DOHH2 (cell line): ENCODE measurements around the gene FRY.

Source experiments
- H3F3A ChIP-seq: fragments of 200-600 bp; sonication (generic), shearing (Covaris generic); 2 replicates; pipeline ENCODE4 v1.6.0; 2016; ENCODE audit warnings: antibody characterized with exemption, mild to moderate bottlenecking; ENCODE audit not compliant: control insufficient read depth, insufficient read depth
- H3K27ac ChIP-seq: fragments of 200-600 bp; sonication (generic); 2 replicates; pipeline ENCODE4 v1.5.1; 2014; ENCODE audit warnings: low read depth, mild to moderate bottlenecking, low read length, moderate library complexity
- H3K27me3 ChIP-seq: fragments of 200-600 bp; sonication (generic); 2 replicates; pipeline ENCODE4 v1.6.1; 2014; ENCODE audit warnings: mild to moderate bottlenecking, low read length, mixed read lengths; ENCODE audit not compliant: control insufficient read depth
- H3K36me3 ChIP-seq: fragments of 200-600 bp; sonication (generic); 2 replicates; pipeline ENCODE4 v1.6.1; 2014; ENCODE audit warnings: mild to moderate bottlenecking, low read length, moderate library complexity, mixed read lengths; ENCODE audit not compliant: control insufficient read depth
- H3K4me1 ChIP-seq: fragments of 200-600 bp; sonication (generic); 2 replicates; pipeline ENCODE4 v1.6.1; 2014; ENCODE audit warnings: mild to moderate bottlenecking, low read length, mixed read lengths; ENCODE audit not compliant: control insufficient read depth
- H3K4me2 ChIP-seq: fragments of 200-600 bp; sonication (generic); 2 replicates; pipeline ENCODE4 v1.6.0; 2014; ENCODE audit warnings: mild to moderate bottlenecking, low read length, moderate library complexity
- H3K4me3 ChIP-seq: fragments of 200-600 bp; sonication (generic); 2 replicates; pipeline ENCODE4 v1.5.1; 2014; ENCODE audit warnings: mild to moderate bottlenecking, low read length, mixed read lengths
- H3K79me2 ChIP-seq: fragments of 200-600 bp; sonication (generic); 2 replicates; pipeline ENCODE4 v1.6.1; 2014; ENCODE audit warnings: mild to moderate bottlenecking, low read length, mixed read lengths; ENCODE audit not compliant: control insufficient read depth
- H3K9me2 ChIP-seq: fragments of 200-600 bp; sonication (generic); replicated peaks from 2 replicates; pipeline ENCODE4 v1.6.1; 2014; ENCODE audit warnings: mild to moderate bottlenecking, low read length, mixed read lengths; ENCODE audit not compliant: control insufficient read depth
- H3K9me3 ChIP-seq: fragments of 200-600 bp; sonication (generic); 2 replicates; pipeline ENCODE4 v1.6.1; 2014; ENCODE audit warnings: antibody characterized with exemption, low read length, mixed read lengths; ENCODE audit not compliant: control insufficient read depth, insufficient read depth
- H4K20me1 ChIP-seq: fragments of 200-600 bp; sonication (generic); 2 replicates; pipeline ENCODE4 v1.6.0; 2014; ENCODE audit warnings: low read depth, mild to moderate bottlenecking, antibody characterized with exemption, low read length, moderate library complexity; ENCODE audit not compliant: control insufficient read depth, insufficient read depth
- EZH2phosphoT487 ChIP-seq: fragments of 200-600 bp; sonication (generic); IDR thresholded peaks from 2 replicates; pipeline ENCODE4 v1.6.1; 2017; ENCODE audit warnings: borderline replicate concordance, mild to moderate bottlenecking, antibody characterized with exemption, low read length, moderate library complexity, mixed read lengths
- TF ChIP-seq, protein P1 (sequence below): fragments of 200-600 bp; sonication (generic); IDR thresholded peaks from one replicate; pipeline ENCODE4 v1.5.1; 2014; ENCODE audit warnings: antibody characterized with exemption, mild to moderate bottlenecking, low read depth, low read length; ENCODE audit not compliant: poor library complexity, severe bottlenecking

FRY gene

DNA sequence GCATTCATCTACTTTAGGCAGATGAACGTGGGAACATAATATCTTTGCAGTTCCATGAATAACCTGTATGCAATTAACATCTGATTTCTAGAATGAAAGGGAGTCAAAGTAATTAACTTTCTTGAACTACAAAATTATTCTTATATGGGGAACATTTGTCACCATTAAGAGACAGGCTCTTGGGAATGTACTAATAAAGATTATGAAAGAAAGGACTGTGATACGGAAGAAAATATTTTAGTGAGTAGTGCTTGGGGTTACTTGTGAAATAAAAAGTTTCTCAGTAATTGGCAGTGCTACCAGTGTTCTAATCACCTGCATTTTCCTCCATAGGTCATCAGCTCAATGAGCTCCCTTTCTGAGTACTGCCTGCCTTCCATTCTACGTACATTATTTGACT is 85.4 kb downstream of the FRY start:
- H4K20me1 ChIP-seq: no peaks in the 10 kb centered on the region
- peaks cover 78% of the 10 kb centered on the region for H3K4me1 ChIP-seq
- peak overlapping the region; percentile 73 for H3K4me2 ChIP-seq
- no peaks in the 10 kb centered on the region for H3K27me3 ChIP-seq
- H3K27ac ChIP-seq: peak overlapping the region; percentile 96
- peaks cover 21% of the 10 kb centered on the region for H3K79me2 ChIP-seq
- H3F3A ChIP-seq: peaks cover 17% of the 10 kb centered on the region
- H3K4me3 ChIP-seq: peak overlapping the region; percentile 41
- TF ChIP-seq, protein P1, sequence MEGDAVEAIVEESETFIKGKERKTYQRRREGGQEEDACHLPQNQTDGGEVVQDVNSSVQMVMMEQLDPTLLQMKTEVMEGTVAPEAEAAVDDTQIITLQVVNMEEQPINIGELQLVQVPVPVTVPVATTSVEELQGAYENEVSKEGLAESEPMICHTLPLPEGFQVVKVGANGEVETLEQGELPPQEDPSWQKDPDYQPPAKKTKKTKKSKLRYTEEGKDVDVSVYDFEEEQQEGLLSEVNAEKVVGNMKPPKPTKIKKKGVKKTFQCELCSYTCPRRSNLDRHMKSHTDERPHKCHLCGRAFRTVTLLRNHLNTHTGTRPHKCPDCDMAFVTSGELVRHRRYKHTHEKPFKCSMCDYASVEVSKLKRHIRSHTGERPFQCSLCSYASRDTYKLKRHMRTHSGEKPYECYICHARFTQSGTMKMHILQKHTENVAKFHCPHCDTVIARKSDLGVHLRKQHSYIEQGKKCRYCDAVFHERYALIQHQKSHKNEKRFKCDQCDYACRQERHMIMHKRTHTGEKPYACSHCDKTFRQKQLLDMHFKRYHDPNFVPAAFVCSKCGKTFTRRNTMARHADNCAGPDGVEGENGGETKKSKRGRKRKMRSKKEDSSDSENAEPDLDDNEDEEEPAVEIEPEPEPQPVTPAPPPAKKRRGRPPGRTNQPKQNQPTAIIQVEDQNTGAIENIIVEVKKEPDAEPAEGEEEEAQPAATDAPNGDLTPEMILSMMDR: no peak
- no peak for TF ChIP-seq EZH2phosphoT487
- H3K9me2 ChIP-seq: no peaks in the 10 kb centered on the region
- peaks cover 56% of the 10 kb centered on the region for H3K36me3 ChIP-seq
- H3K9me3 ChIP-seq: no peaks in the 10 kb centered on the region

DNA sequence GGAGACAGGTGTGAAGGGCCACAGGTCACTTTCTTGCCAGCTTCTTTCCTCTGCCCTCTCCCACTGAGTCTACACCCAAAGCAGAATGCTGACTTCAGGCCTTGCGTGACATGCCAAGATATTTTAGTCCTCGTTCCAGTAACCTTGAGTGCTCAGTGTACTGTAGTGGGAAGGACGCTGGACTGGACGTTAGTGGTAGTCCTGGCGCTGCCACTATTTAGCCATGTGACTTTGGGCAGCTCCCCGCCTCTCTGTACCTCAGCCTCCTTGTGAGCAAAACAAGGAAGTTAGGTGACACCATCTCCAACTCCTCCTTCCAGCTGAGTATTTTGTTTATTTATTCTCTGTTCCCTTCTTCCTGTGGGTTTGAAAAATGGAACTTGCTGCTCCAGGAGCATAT is 86.1 kb downstream of the FRY start:
- no peak for TF ChIP-seq EZH2phosphoT487
- TF ChIP-seq, protein P1: no peak
- Histone ChIP-seq H3K36me3 (peaks cover 56% of the 10 kb centered on the region), H3K4me3 (peak overlapping the region; percentile 41), H3K79me2 (peaks cover 14% of the 10 kb centered on the region), H3K27ac (peak overlapping the region; percentile 96), H3K27me3 (no peaks in the 10 kb centered on the region), H3K9me3 (no peaks in the 10 kb centered on the region), H3F3A (peaks cover 17% of the 10 kb centered on the region), H3K4me2 (peak overlapping the region; percentile 73), H3K9me2 (no peaks in the 10 kb centered on the region), H3K4me1 (peaks cover 71% of the 10 kb centered on the region), H4K20me1 (no peaks in the 10 kb centered on the region)

DNA sequence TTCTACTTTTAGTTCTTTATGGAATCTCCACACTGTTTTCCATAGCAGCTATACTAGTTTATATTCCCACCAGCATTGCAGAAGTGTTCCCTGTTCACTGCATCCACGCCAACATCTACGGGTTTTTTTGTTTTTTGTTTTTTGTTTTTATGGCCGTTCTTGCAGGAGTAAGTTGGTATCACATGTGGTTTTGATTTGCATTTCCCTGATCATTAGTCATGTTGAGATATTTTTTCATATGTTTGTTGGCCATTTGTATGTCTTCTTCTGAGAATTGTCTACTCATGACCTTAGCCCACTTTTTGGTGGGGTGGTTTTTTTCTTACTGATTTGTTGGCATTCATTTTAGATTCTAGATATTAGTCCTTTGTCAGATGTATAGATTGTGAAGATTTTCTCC is 89.7 kb downstream of the FRY start:
- no peak for TF ChIP-seq EZH2phosphoT487
- TF ChIP-seq, protein P1: no peak
- H3K4me1 ChIP-seq: peaks cover 56% of the 10 kb centered on the region
- no peak overlapping the region for H3K4me3 ChIP-seq
- H3K27me3 ChIP-seq: no peaks in the 10 kb centered on the region
- no peaks in the 10 kb centered on the region for H4K20me1 ChIP-seq
- peaks cover 6% of the 10 kb centered on the region for H3F3A ChIP-seq
- H3K36me3 ChIP-seq: peaks cover 80% of the 10 kb centered on the region
- no peak overlapping the region for H3K27ac ChIP-seq
- H3K79me2 ChIP-seq: peaks cover 10% of the 10 kb centered on the region
- no peaks in the 10 kb centered on the region for H3K9me3 ChIP-seq
- no peaks in the 10 kb centered on the region for H3K9me2 ChIP-seq
- no peak overlapping the region for H3K4me2 ChIP-seq

DNA sequence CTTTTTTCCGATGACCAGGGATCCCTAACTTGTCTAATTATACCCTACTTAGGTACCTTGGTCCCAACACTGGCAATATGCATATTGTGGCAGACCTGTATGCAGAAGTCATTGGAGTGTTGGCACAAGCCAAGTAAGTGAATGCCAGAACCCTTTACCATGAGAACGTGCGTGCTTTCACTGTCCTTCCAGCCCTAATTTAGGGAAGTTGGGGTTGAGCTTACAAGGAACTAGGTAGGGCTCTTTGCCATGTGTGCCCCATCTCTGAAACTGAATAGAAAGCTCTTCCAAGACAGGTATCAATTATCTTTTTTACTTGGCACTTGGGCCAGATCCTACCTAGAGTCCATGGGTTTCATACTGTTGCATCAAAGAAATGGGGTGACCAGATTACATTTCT is 93.2 kb downstream of the FRY start:
- Histone ChIP-seq H3K9me3 (no peaks in the 10 kb centered on the region), H3K4me1 (peaks cover 40% of the 10 kb centered on the region), H3K27ac (no peak overlapping the region), H3K4me2 (peak overlapping the region; percentile 30), H3K27me3 (no peaks in the 10 kb centered on the region), H3K36me3 (peaks cover 68% of the 10 kb centered on the region), H3K4me3 (0 out of 2 replicates have a peak overlapping the region, but pooled peaks have one; percentile 16), H3K79me2 (no peaks in the 10 kb centered on the region), H3K9me2 (no peaks in the 10 kb centered on the region), H3F3A (no peaks in the 10 kb centered on the region), H4K20me1 (no peaks in the 10 kb centered on the region)
- TF ChIP-seq, protein P1: no peak
- TF ChIP-seq EZH2phosphoT487: no peak
